ENCODE data around the gene SAMD8.
A peak's percentile ranks its signal among the peaks of the same experiment; 100 is the strongest.
"Not testable (repeated sequence)": the region's sequence is repeated elsewhere in the genome, so short reads cannot be mapped to it uniquely, and the experiment has no call there.

The SAMD8 gene

GRCh38 chr10:75209086-75209920, 97.8 kb downstream of the SAMD8 start:
- Mint-ChIP-seq H3K27me3 (ENCODE audit: low read depth) (no peaks in the 10 kb centered on the region), H3K27ac (peak overlapping the region; percentile 100), H3K36me3 (ENCODE audit: low read depth) (peaks cover 27% of the 10 kb centered on the region), H3K9me3 (no peaks in the 10 kb centered on the region), H3K4me3 (peak overlapping the region; percentile 97), H3K4me1 (ENCODE audit: low read depth) (peaks cover 31% of the 10 kb centered on the region)
- DNase-seq (ENCODE audit: low spot score): no peak

GRCh38 chr10:75209921-75210281, 98.4 kb downstream of the SAMD8 start:
- no peaks in the 10 kb centered on the region for H3K27me3 Mint-ChIP-seq (ENCODE audit: low read depth)
- H3K4me3 Mint-ChIP-seq: peak overlapping the region; percentile 97
- H3K27ac Mint-ChIP-seq: peak overlapping the region; percentile 100
- peaks cover 31% of the 10 kb centered on the region for H3K4me1 Mint-ChIP-seq (ENCODE audit: low read depth)
- peaks cover 33% of the 10 kb centered on the region for H3K36me3 Mint-ChIP-seq (ENCODE audit: low read depth)
- peak; percentile 68 for DNase-seq (ENCODE audit: low spot score)
- H3K9me3 Mint-ChIP-seq: no peaks in the 10 kb centered on the region

GRCh38 chr10:75210282-75211006, 99.0 kb downstream of the SAMD8 start, which contains the start of gene VDAC2:
TSS of gene VDAC2 (plus strand) at chr10:75210796. CDS start at chr10:75211159, 363 bp downstream.
- no peaks in the 10 kb centered on the region for H3K27me3 Mint-ChIP-seq (ENCODE audit: low read depth)
- H3K36me3 Mint-ChIP-seq (ENCODE audit: low read depth): peaks cover 33% of the 10 kb centered on the region
- peak within 1 kb of the TSS; percentile 97 for H3K4me3 Mint-ChIP-seq
- H3K27ac Mint-ChIP-seq: peak within 1 kb of the TSS; percentile 100
- no peaks in the 10 kb centered on the region for H3K9me3 Mint-ChIP-seq
- DNase-seq (ENCODE audit: low spot score): peak; percentile 96
- peaks cover 31% of the 10 kb centered on the region for H3K4me1 Mint-ChIP-seq (ENCODE audit: low read depth)

GRCh38 chr10:75211007-75211691, 99.7 kb downstream of the SAMD8 start:
- H3K36me3 Mint-ChIP-seq (ENCODE audit: low read depth): peaks cover 37% of the 10 kb centered on the region
- peak; percentile 37 for DNase-seq (ENCODE audit: low spot score)
- H3K9me3 Mint-ChIP-seq: no peaks in the 10 kb centered on the region
- peak overlapping the region; percentile 97 for H3K4me3 Mint-ChIP-seq
- no peaks in the 10 kb centered on the region for H3K27me3 Mint-ChIP-seq (ENCODE audit: low read depth)
- H3K4me1 Mint-ChIP-seq (ENCODE audit: low read depth): peaks cover 34% of the 10 kb centered on the region
- peak overlapping the region; percentile 94 for H3K27ac Mint-ChIP-seq

GRCh38 chr10:75212343-75212742, 100.9 kb downstream of the SAMD8 start:
- Mint-ChIP-seq H3K4me1 (ENCODE audit: low read depth) (peaks cover 36% of the 10 kb centered on the region), H3K27ac (peak overlapping the region; percentile 94), H3K27me3 (ENCODE audit: low read depth) (no peaks in the 10 kb centered on the region)

GRCh38 chr10:75220274-75220673, 108.8 kb downstream of the SAMD8 start:
- Mint-ChIP-seq H3K36me3 (ENCODE audit: low read depth) (peaks cover 65% of the 10 kb centered on the region), H3K9me3 (no peaks in the 10 kb centered on the region), H3K27ac (no peak overlapping the region), H3K27me3 (ENCODE audit: low read depth) (no peaks in the 10 kb centered on the region), H3K4me3 (no peak overlapping the region), H3K4me1 (ENCODE audit: low read depth) (peaks cover 24% of the 10 kb centered on the region)
- no peak for DNase-seq (ENCODE audit: low spot score)

More at GRCh38 chr10:75212343-75212742, 100.9 kb downstream of the SAMD8 start:
- no peak for DNase-seq (ENCODE audit: low spot score)
- Mint-ChIP-seq H3K36me3 (ENCODE audit: low read depth) (peaks cover 44% of the 10 kb centered on the region), H3K4me3 (peak overlapping the region; percentile 97), H3K9me3 (no peaks in the 10 kb centered on the region)

- peaks cover 27% of the 10 kb centered on the region for H3K4me1 Mint-ChIP-seq (ENCODE audit: low read depth)
Measured at GRCh38 chr10:75221492-75221891, 110.0 kb downstream of the SAMD8 start.

GRCh38 chr10:75223507-75223906, 112.1 kb downstream of the SAMD8 start:
- Mint-ChIP-seq H3K4me1 (ENCODE audit: low read depth) (peaks cover 25% of the 10 kb centered on the region), H3K4me3 (no peak overlapping the region), H3K36me3 (ENCODE audit: low read depth) (peaks cover 53% of the 10 kb centered on the region), H3K27ac (no peak overlapping the region), H3K27me3 (ENCODE audit: low read depth) (no peaks in the 10 kb centered on the region), H3K9me3 (no peaks in the 10 kb centered on the region)
- no peak for DNase-seq (ENCODE audit: low spot score)

More at GRCh38 chr10:75221492-75221891, 110.0 kb downstream of the SAMD8 start:
- H3K27ac Mint-ChIP-seq; H3K9me3 Mint-ChIP-seq; DNase-seq (ENCODE audit: low spot score); H3K4me3 Mint-ChIP-seq; H3K27me3 Mint-ChIP-seq (ENCODE audit: low read depth): not testable (repeated sequence)
- peaks cover 62% of the 10 kb centered on the region for H3K36me3 Mint-ChIP-seq (ENCODE audit: low read depth)

- Mint-ChIP-seq H3K36me3 (ENCODE audit: low read depth) (peaks cover 51% of the 10 kb centered on the region), H3K4me1 (ENCODE audit: low read depth) (peaks cover 31% of the 10 kb centered on the region)
Measured at GRCh38 chr10:75226095-75226494, 114.6 kb downstream of the SAMD8 start.

GRCh38 chr10:75226656-75227055, 115.2 kb downstream of the SAMD8 start:
- Mint-ChIP-seq H3K9me3 (no peaks in the 10 kb centered on the region), H3K36me3 (ENCODE audit: low read depth) (peaks cover 52% of the 10 kb centered on the region), H3K27me3 (ENCODE audit: low read depth) (no peaks in the 10 kb centered on the region), H3K4me1 (ENCODE audit: low read depth) (peaks cover 32% of the 10 kb centered on the region), H3K27ac (no peak overlapping the region), H3K4me3 (no peak overlapping the region)
- no peak for DNase-seq (ENCODE audit: low spot score)

More at GRCh38 chr10:75226095-75226494, 114.6 kb downstream of the SAMD8 start:
- H3K9me3 Mint-ChIP-seq: no peaks in the 10 kb centered on the region
- H3K4me3 Mint-ChIP-seq: no peak overlapping the region
- no peak for DNase-seq (ENCODE audit: low spot score)
- no peak overlapping the region for H3K27ac Mint-ChIP-seq
- no peaks in the 10 kb centered on the region for H3K27me3 Mint-ChIP-seq (ENCODE audit: low read depth)

- no peak overlapping the region for H3K27ac Mint-ChIP-seq
- no peaks in the 10 kb centered on the region for H3K9me3 Mint-ChIP-seq
- H3K27me3 Mint-ChIP-seq (ENCODE audit: low read depth): no peaks in the 10 kb centered on the region
- peaks cover 52% of the 10 kb centered on the region for H3K36me3 Mint-ChIP-seq (ENCODE audit: low read depth)
- no peak overlapping the region for H3K4me3 Mint-ChIP-seq
- peaks cover 33% of the 10 kb centered on the region for H3K4me1 Mint-ChIP-seq (ENCODE audit: low read depth)
- DNase-seq (ENCODE audit: low spot score): no peak
Measured at GRCh38 chr10:75228278-75228677, 116.8 kb downstream of the SAMD8 start.

- no peaks in the 10 kb centered on the region for H3K27me3 Mint-ChIP-seq (ENCODE audit: low read depth)
- DNase-seq (ENCODE audit: low spot score): no peak
- no peaks in the 10 kb centered on the region for H3K9me3 Mint-ChIP-seq
- no peak overlapping the region for H3K27ac Mint-ChIP-seq
- peaks cover 33% of the 10 kb centered on the region for H3K4me1 Mint-ChIP-seq (ENCODE audit: low read depth)
- H3K4me3 Mint-ChIP-seq: no peak overlapping the region
- H3K36me3 Mint-ChIP-seq (ENCODE audit: low read depth): peaks cover 50% of the 10 kb centered on the region
Measured at GRCh38 chr10:75228834-75229233, 117.4 kb downstream of the SAMD8 start.

GRCh38 chr10:75229971-75230370, 118.5 kb downstream of the SAMD8 start:
- Mint-ChIP-seq H3K4me3 (no peak overlapping the region), H3K27ac (no peak overlapping the region), H3K4me1 (ENCODE audit: low read depth) (peaks cover 26% of the 10 kb centered on the region), H3K9me3 (no peaks in the 10 kb centered on the region), H3K36me3 (ENCODE audit: low read depth) (peaks cover 44% of the 10 kb centered on the region), H3K27me3 (ENCODE audit: low read depth) (no peaks in the 10 kb centered on the region)
- no peak for DNase-seq (ENCODE audit: low spot score)
